Stimulated activated CD4-positive, alpha-beta T cell treated with anti-CD3 and anti-CD28 coated beads, Interleukin-1b, Interleukin-23, amount 100 ng/mL, for 4 hours (primary cell): Measurements from ENCODE around the gene FAT4.

ENCODE experiments used
- DNase-seq, 2 donors: peaks; one replicate each; pipeline ENCODE4 v3.0.0-alpha.2; 2020; ENCODE audit warnings: low read depth in 2 of 2

The FAT4 gene

DNA sequence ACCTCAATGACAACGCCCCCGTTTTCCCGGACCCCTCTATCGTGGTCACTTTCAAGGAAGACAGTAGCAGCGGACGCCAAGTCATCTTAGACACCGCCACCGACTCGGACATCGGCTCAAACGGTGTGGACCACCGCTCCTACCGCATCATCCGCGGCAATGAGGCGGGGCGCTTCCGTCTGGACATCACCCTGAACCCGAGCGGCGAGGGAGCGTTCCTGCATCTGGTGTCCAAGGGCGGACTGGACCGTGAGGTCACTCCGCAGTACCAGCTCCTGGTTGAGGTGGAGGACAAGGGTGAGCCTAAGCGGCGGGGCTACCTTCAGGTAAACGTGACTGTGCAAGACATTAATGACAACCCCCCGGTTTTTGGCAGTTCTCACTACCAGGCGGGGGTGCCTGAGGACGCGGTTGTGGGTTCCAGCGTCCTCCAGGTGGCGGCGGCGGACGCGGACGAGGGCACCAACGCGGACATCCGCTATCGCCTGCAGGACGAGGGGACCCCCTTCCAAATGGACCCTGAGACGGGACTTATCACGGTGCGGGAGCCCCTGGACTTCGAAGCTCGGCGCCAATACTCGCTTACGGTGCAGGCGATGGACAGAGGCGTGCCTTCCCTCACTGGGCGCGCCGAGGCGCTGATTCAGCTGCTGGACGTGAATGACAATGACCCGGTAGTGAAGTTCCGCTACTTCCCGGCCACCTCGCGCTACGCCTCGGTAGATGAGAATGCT, 2.2 kb downstream of the FAT4 start:
- no peak for DNase-seq

DNA sequence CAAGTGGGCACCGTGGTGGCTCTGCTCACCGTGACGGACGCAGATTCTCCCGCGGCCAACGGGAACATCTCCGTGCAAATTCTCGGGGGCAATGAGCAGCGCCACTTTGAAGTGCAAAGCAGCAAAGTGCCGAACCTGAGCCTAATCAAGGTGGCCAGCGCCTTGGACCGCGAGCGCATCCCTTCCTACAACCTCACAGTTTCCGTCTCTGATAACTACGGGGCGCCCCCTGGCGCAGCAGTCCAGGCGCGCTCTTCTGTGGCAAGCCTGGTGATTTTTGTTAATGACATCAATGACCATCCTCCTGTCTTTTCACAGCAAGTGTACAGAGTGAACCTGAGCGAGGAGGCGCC, 2.7 kb downstream of the FAT4 start:
- no peak for DNase-seq

DNA sequence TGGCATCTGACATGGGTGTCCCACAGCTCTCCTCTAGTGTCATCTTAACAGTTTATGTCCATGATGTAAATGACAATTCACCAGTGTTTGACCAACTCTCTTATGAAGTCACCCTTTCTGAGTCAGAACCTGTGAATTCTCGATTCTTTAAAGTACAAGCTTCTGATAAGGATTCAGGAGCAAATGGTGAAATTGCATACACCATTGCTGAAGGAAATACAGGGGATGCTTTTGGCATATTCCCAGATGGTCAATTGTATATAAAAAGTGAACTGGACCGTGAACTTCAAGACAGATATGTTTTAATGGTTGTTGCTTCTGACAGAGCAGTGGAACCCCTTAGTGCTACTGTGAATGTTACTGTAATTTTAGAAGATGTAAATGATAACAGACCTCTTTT, 4.6 kb downstream of the FAT4 start:
- DNase-seq: no peak

DNA sequence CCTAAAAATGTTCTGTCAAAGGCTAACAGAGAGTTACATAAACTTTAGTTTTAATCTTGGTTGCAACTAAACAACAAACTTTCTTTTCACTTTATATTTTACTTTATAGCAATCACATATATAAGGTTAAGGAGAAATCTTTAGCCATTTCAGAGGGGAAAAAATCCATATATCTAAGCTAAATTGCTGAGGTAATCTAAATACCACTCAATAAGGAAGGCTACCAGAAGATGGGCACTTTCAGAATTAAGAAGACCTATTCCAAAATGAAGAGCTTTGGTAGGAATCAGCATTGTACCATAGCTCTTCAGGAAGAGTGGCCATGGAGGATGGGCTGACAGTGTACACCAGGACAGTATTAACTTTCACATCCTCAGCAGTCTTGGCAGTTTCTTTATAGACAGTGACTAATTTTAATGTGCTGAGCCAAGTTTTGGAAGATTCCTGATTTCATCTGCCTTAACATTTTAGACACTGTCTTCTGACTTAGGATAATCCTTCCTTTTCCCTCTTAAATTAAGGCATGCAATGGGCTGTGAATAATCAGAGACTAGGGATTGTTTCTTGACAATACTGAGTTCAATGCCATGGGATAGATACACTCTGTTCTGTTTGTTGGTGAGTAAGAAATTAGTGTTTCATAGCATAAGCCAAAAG, 7.1 kb downstream of the FAT4 start:
- no peak for DNase-seq

DNA sequence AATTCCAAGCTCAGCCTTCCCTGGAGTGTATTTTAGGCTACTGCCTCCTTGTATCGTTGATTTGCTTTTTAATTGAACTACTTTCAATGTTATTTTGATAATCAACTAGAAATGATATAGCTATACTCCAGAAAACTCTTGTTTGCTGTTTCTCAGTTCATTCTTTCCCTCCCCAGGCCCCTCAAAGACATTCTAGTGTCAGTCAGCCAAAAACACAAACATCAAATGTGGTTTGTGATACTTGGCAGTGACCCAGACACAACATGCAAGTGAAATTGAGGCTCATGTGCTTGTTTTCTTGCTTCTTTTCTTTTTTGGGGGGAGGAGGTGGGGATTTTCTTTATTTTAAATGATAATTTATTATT, 7.6 kb downstream of the FAT4 start:
- DNase-seq: no peak

DNA sequence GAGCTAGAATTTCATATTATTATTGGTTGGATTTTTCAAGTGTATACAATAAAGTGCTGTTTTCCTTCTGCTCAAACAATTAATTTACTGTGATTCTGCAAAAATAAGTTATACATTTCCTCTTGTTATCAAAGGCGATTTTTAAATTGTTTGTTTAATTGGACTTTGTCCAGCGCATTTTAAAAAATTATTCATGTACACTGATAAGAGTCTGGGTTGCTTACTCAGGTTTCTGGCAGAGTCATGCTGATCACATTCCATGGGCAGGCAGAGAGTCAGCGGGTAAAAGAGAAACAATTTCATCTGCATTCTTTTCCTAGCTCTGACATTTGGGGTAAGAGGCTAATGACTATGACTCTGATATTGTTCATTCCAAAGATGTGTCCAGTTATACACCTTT, 8.9 kb downstream of the FAT4 start:
- DNase-seq: no peak

DNA sequence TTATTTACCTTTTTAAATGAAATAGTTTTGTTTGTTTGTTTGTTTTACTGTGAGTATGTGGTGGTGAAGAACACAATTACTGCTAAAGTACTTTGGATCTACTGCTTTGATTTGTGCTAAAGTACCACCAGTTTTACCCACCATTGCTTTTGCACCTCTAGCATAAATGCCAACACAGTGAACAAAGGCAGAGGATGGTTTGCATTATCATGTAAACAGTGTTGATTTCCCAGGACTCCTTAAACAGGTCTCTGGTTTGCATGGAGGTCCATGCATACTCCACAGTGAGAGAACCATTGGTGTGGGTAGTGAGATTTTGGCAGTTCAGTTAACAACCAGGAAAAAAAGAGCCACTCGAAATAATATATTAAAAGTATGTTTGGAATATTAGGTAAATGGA, 11.0 kb downstream of the FAT4 start:
- DNase-seq: no peak

DNA sequence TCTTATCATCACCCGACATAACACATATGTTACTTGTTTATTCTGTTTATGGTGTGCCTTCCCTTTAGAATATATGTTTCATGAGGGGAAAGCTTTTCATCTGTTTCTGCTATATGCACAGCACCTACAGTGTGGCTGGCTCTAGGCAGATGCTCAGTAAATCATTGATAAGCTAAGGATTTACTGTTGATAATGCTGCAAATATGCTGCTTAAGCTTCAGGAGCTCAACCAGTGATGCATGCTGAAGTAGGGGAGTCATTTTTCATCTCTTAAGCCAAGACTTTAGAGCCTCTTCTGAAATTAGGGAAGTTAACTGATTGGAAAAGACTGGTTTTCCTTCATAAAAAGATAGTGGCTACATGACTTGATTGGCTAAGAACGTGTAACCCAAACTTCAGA, 16.4 kb downstream of the FAT4 start:
- no peak for DNase-seq

DNA sequence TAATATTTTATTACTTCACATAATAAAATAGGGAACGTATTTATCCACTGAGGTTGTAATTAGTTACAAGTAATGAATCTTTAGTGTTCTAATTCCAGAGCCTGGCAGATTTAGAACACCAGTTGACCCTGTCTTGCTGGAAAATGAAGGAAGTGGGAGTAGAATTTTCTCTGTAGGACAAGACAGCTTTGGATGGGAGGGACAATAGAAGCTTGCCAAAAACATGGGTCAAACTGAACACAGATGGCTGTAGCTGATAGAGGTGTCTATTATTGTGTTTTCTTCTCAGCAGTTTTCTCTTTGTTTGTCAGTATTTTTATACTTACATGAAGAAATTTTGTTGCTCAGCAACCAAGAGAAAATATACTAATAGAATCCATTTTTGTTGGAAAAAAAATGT, 20.2 kb downstream of the FAT4 start:
- no peak for DNase-seq

DNA sequence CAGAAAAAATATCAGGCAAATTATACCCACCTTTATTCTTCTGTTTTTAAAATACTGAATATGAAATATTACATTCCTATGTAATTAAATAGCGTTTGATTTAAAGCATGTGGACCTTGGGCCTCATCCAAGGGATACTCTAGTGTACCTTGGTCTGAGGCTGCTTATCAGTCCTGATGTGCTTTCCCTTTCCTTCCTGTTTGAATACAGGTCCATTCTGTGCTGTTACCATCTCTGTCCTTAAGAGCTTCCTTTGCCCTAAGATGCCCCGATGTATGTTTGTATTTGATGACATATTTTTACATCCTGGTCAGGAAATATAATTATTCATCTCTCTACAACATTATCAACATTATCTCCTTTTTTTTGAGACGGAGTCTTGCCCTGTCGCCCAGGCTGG, 24.1 kb downstream of the FAT4 start:
- no peak for DNase-seq

DNA sequence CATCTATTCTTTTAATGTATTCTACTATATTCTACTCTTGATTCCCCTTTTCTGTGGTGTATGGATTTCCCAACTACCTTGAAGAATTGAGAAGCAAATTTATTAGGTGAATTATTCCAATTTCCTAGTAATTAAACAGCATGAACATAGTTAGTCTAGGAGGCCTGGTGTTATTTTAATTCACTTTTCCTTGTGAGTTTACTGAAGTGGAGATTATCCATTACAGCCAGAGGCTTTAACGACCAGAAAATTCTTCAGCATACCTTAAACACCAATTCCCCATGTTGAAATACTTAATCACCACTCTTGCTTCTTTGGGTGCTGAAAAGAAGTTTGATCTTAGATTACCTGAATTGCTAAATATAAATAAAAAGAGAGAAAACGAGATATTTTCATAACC, 29.4 kb downstream of the FAT4 start:
- no peak for DNase-seq

DNA sequence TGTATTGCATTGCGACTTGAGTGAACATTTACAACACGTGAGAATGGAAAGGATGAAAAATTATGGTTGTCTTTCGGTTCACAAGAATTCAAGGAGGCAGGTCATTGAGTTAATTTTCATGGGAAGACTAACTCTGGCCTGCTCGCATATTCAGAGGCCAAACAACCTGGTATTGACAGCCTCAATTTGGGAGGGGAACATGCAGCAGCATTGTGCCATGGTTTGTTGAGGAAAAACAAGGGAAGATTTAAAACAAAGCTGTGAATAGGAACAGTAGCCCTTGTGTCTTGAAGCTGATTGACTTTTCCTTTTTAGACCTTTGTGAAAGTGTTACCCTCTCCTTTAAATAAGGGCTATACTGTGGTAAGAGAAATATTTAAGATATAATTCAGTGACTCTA, 31.9 kb downstream of the FAT4 start:
- no peak for DNase-seq

DNA sequence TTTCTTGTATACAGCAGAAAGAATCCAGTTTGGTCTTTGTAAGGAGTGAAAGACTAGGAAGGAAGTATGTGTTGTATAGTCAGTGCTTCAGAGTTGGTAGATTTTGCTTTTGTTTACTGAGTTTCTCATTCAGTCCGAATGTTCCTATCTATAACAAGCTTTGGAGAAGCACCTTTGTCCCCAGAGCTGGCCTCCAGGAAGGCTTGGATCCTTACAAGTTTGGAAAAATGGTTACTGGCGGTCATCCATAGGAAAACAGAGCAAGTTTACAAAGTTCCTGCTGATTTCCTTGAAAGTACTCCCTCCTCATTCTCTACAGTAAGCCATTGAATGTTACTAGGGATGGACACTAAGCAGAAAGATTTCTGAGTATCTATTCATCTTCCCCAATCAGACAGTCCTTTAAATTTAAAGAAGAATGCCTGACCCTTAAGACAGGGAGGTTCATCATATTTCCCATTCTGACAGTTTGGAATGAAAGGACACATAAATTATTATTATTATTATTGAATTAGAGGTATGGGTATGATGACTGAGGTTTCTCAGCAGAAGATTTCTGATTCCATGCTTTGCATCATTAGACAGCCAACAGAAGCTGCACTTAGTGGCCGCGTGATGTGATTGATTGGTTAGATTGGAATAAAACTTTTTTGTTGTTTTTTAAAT, 35.8 kb downstream of the FAT4 start:
- no peak for DNase-seq

DNA sequence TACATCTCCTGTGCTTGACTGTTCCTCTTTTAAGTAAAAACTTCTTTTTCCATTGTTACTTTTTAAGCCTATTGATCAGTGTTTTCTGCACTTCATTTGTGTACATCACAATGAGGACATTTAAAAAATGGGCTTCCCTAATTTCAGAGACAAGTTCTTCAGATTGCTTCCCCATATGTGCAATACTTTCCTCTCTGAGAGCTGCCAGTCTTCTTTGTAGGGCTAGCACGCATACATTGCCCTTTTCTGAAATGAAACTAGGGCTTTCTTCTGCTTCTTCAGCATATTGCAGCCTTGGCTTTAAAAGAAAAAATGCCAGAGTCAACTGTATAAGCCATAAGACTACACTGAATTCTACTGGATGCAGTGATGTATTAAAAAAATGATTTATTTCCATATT, 37.8 kb downstream of the FAT4 start:
- no peak for DNase-seq

DNA sequence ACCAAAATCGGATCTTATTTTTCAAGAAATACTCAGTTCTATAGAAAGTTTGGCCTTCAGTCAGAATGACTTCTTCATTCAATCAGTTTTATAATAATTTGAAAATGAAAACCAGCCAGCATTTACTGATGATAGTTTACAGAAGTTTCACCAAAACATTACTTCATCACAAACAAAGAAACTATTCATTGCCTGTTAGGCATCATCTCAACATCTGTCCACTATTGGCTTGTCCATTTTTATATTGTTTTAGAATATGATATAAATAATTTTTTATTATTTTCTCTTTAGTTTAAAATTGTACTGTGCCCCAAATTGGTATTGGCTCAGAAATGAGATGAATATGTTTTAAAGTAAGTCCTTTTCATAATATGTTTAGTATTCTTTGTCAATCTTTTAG, 38.4 kb downstream of the FAT4 start:
- DNase-seq: no peak

DNA sequence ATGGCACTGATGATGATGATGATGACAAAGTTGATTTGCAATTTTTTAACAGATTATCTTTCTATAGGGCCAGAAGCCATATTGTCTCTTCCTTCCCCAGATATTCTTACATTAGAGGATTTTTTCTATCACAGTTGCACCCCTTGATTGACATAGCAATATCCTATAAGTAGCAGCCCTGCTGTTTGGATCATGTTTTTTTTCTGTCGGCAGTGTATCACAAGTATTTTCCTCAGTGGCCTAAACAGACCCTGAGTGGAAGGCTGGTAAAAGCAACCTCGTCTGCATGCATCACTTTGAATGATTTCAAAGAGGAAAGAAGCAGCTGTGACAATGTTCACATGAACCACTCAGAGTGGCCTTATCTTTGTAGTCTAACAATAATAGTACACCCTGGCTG, 41.0 kb downstream of the FAT4 start:
- no peak for DNase-seq

DNA sequence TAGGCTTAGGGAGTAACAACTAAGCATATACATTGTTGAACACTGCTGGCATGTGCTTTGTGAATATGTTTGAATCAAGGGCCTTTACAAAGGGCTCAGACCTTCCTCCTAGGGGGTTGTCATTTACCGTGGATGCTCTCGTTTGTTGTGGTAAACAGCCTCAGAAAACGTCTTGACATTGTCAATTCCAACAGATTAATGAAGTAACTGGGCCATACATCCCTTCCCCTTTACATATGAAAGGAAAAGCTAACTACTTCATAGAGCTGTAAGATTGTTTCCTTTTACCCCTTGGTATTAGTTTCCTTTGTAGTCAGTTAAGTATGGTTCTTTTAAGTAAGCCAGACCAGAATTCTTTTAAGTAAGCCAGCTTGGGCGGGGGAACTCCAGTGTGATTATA, 42.9 kb downstream of the FAT4 start:
- DNase-seq: no peak

DNA sequence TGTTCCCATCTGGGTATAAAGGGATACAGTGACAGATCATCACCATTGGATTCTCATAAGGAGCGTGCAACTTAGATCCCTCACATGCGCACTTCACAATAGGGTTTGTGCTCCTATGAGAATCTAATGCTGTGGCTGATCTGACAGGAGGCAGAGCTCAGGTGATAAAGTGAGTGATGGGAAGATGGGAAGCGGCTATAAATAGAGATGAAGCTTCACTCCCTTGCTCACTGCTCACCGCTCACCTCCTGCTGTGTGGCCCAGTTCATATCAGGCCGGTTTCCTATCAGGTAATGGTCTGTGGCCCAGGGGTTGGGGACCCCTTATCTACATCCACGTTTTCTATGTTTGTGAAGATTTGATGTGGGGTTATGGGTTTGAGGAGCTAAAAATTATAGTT, 43.7 kb downstream of the FAT4 start:
- DNase-seq: no peak

DNA sequence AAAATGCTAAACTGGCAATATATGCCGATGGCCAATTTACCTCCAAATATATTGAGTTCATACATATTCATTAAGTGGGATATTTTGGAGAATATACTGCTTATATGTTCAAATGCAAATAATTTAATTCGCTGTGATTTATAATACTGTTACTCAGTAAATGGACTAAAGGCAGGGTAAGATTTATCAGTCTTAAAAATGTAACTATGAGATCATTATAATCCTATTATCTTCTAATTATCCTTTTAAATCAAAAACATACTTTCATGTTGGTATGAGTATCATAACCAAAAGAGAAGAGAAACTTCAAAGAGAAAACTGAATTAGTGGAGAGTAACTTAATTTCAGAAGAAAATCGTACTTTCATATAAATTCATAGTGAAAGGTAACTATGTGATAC, 44.6 kb downstream of the FAT4 start:
- no peak for DNase-seq

DNA sequence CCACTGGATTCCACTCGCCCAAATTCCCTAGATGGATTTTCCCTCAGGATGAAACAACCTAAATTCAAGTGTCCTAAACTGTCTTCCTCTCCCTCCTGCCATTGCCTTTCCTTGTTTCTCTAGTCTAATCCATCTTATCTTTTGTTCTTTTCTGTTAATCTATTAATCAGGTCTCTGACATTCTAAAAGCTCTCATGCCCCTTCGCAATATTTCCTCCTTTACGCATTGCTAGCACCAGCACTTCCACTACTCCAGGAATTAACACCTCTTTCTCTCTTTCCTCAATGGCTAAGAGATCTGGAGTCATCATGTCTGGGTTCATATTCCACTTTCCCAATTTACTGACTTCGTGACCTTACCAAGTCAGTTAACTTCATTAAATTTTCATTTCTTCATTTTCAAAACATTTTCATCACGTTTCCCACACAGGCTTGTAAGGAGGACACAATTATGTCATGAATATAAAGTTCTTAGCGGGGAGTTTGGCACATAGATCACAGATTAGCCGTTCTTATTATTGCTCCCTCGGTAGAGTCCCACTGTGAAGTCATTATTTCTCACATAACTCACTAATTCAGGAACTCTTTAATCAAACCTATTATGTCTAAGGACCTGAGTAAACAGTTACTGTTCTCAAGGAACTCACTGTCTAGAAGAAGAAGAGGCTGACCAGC, 45.3 kb downstream of the FAT4 start:
- DNase-seq: no peak

DNA sequence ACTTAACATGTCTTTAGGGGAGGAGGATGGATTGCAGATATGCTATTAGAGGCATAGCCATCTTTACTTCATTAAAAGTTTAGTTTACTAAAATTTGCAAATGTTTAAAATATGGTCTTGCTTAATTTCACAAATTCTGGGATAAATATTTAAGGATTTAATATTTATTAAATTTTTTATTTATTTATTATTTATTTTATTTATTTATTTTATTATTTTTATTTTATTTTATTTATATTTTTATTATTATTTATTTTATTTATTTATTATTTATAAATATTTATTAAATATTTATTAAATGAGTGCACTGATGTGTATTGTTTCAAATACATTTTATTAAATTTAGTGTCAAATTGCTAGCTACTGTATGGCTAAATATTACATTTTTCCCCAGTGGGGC, 46.0 kb downstream of the FAT4 start:
- no peak for DNase-seq
